Testis (tissue), 2 donors: ENCODE measurements around the gene CLEC10A.

ENCODE experiments used
- POLR2A ChIP-seq: fragments of 450-650 bp; IDR thresholded peaks from one replicate; pipeline ENCODE4 v1.6.1; 2017; ENCODE audit warnings: antibody characterized with exemption, mild to moderate bottlenecking, moderate library complexity
- TF ChIP-seq, protein P1 (sequence below), 3 experiments: fragments of 450-650 bp in 2 of 3; fragments of 200-600 bp in 1 of 3; sonication (generic) in 1 of 3; IDR thresholded peaks; one replicate each; pipeline ENCODE4 v1.5.1; 2016 to 2019; ENCODE audit warnings: antibody characterized with exemption in 3 of 3, mild to moderate bottlenecking in 2 of 3, moderate library complexity in 1 of 3

DNA sequence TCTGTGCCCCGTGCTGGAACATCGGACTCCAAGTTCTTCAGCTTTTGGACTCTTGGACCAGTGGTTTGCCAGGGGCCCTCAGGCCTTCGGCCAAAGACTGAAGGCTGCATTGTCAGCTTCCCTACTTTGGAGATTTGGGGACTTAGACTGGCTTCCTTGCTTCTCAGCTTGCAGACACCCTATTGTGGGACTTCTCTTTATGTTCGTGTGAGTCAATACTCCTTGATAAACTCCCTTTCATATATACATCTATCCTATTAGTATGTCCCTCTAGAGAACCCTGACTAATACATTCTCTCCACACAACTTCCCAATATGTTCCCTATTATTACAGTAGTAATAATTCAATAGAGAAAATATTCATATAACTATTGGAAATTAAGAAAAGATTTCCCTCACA, 43.8 kb upstream of the CLEC10A start:
- TF ChIP-seq, protein P1, sequence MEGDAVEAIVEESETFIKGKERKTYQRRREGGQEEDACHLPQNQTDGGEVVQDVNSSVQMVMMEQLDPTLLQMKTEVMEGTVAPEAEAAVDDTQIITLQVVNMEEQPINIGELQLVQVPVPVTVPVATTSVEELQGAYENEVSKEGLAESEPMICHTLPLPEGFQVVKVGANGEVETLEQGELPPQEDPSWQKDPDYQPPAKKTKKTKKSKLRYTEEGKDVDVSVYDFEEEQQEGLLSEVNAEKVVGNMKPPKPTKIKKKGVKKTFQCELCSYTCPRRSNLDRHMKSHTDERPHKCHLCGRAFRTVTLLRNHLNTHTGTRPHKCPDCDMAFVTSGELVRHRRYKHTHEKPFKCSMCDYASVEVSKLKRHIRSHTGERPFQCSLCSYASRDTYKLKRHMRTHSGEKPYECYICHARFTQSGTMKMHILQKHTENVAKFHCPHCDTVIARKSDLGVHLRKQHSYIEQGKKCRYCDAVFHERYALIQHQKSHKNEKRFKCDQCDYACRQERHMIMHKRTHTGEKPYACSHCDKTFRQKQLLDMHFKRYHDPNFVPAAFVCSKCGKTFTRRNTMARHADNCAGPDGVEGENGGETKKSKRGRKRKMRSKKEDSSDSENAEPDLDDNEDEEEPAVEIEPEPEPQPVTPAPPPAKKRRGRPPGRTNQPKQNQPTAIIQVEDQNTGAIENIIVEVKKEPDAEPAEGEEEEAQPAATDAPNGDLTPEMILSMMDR (IDR thresholded peaks at IDR 0.05) = no peak
- TF ChIP-seq POLR2A = no peak
